BLaER1 (cell line): ENCODE measurements around the gene OSTN.
"Not testable (repeated sequence)": the region's sequence is repeated elsewhere in the genome, so short reads cannot be mapped to it uniquely, and the experiment has no call there.

Source experiments
- H3K27ac ChIP-seq: shearing (Covaris generic); formaldehyde crosslinking; 2 replicates; pipeline ENCODE4 v1.8.1; 2022
- H3K27me3 ChIP-seq: shearing (Covaris generic); formaldehyde crosslinking; 2 replicates; pipeline ENCODE4 v1.8.1; 2022
- H3K36me3 ChIP-seq: shearing (Covaris generic); formaldehyde crosslinking; 2 replicates; pipeline ENCODE4 v1.8.1; 2022
- H3K4me1 ChIP-seq: shearing (Covaris generic); formaldehyde crosslinking; 2 replicates; pipeline ENCODE4 v1.8.1; 2022
- H3K4me2 ChIP-seq: shearing (Covaris generic); formaldehyde crosslinking; 2 replicates; pipeline ENCODE4 v1.8.1; 2022
- H3K4me3 ChIP-seq: shearing (Covaris generic); formaldehyde crosslinking; 2 replicates; pipeline ENCODE4 v1.8.1; 2022
- H3K9ac ChIP-seq: shearing (Covaris generic); formaldehyde crosslinking; 2 replicates; pipeline ENCODE4 v1.8.1; 2022
- H3K9me3 ChIP-seq: shearing (Covaris generic); formaldehyde crosslinking; 2 replicates; pipeline ENCODE4 v1.8.1; 2022
- H4K20me1 ChIP-seq: shearing (Covaris generic); formaldehyde crosslinking; 2 replicates; pipeline ENCODE4 v1.8.1; 2022
- Cebpa-rat ChIP-seq: shearing (Covaris generic); IDR thresholded peaks from 2 replicates; pipeline ENCODE4 v1.8.1; 2022

The OSTN gene

GRCh38 chr3:191260431-191261303, 61.6 kb downstream of the OSTN start:
- no peak for TF ChIP-seq Cebpa-rat
- Histone ChIP-seq H3K27me3 (no peaks in the 10 kb centered on the region), H3K27ac (no peak overlapping the region), H3K9me3 (no peaks in the 10 kb centered on the region), H3K4me3 (no peak overlapping the region), H3K36me3 (no peaks in the 10 kb centered on the region), H3K4me1 (peaks cover 9% of the 10 kb centered on the region), H4K20me1 (no peaks in the 10 kb centered on the region), H3K4me2 (no peak overlapping the region), H3K9ac (no peak overlapping the region)

- no peak overlapping the region for H3K27ac ChIP-seq
- peaks cover 9% of the 10 kb centered on the region for H3K4me1 ChIP-seq
- H3K36me3 ChIP-seq = no peaks in the 10 kb centered on the region
- no peaks in the 10 kb centered on the region for H4K20me1 ChIP-seq
- no peaks in the 10 kb centered on the region for H3K9me3 ChIP-seq
- no peak overlapping the region for H3K4me2 ChIP-seq
- no peaks in the 10 kb centered on the region for H3K27me3 ChIP-seq
- H3K4me3 ChIP-seq = no peak overlapping the region
- H3K9ac ChIP-seq = no peak overlapping the region
- TF ChIP-seq Cebpa-rat = no peak
Observed at GRCh38 chr3:191261304-191261638, 62.2 kb downstream of the OSTN start.

GRCh38 chr3:191262650-191263049, 63.6 kb downstream of the OSTN start:
- H3K9ac ChIP-seq = no peak overlapping the region
- no peaks in the 10 kb centered on the region for H4K20me1 ChIP-seq
- H3K4me2 ChIP-seq = no peak overlapping the region
- peaks cover 9% of the 10 kb centered on the region for H3K4me1 ChIP-seq
- TF ChIP-seq Cebpa-rat = no peak
- no peaks in the 10 kb centered on the region for H3K27me3 ChIP-seq
- no peaks in the 10 kb centered on the region for H3K9me3 ChIP-seq
- H3K27ac ChIP-seq = no peak overlapping the region
- no peak overlapping the region for H3K4me3 ChIP-seq
- H3K36me3 ChIP-seq = no peaks in the 10 kb centered on the region

- Histone ChIP-seq H3K9ac (no peak overlapping the region), H3K4me3 (no peak overlapping the region), H3K4me2 (no peak overlapping the region), H3K27ac (no peak overlapping the region), H3K4me1 (peaks cover 9% of the 10 kb centered on the region), H4K20me1 (no peaks in the 10 kb centered on the region), H3K36me3 (no peaks in the 10 kb centered on the region), H3K27me3 (no peaks in the 10 kb centered on the region), H3K9me3 (no peaks in the 10 kb centered on the region)
- TF ChIP-seq Cebpa-rat = no peak
Observed at GRCh38 chr3:191263365-191263764, 64.3 kb downstream of the OSTN start.

- Histone ChIP-seq H3K27ac (no peak overlapping the region), H3K9me3 (no peaks in the 10 kb centered on the region), H3K4me2 (no peak overlapping the region), H4K20me1 (no peaks in the 10 kb centered on the region), H3K36me3 (no peaks in the 10 kb centered on the region), H3K4me1 (peaks cover 6% of the 10 kb centered on the region), H3K4me3 (no peak overlapping the region), H3K27me3 (no peaks in the 10 kb centered on the region), H3K9ac (no peak overlapping the region)
- TF ChIP-seq Cebpa-rat = no peak
Observed at GRCh38 chr3:191263850-191264249, 64.8 kb downstream of the OSTN start.

GRCh38 chr3:191268737-191269136, 69.7 kb downstream of the OSTN start:
- H3K27me3 ChIP-seq = no peaks in the 10 kb centered on the region
- H3K9me3 ChIP-seq = peaks cover 4% of the 10 kb centered on the region; the same call in 1 of the 2 replicates
- TF ChIP-seq Cebpa-rat = no peak
- H3K27ac ChIP-seq = no peak overlapping the region
- no peaks in the 10 kb centered on the region for H3K4me1 ChIP-seq
- H3K4me3 ChIP-seq = no peak overlapping the region
- H3K4me2 ChIP-seq = no peak overlapping the region
- no peaks in the 10 kb centered on the region for H3K36me3 ChIP-seq
- no peak overlapping the region for H3K9ac ChIP-seq
- H4K20me1 ChIP-seq = no peaks in the 10 kb centered on the region

- Histone ChIP-seq H3K4me3 (no peak overlapping the region), H3K36me3 (no peaks in the 10 kb centered on the region), H3K27ac (no peak overlapping the region), H4K20me1 (no peaks in the 10 kb centered on the region), H3K9ac (no peak overlapping the region), H3K4me1 (no peaks in the 10 kb centered on the region), H3K27me3 (no peaks in the 10 kb centered on the region), H3K9me3 (peaks cover 4% of the 10 kb centered on the region; the same call in 1 of the 2 replicates), H3K4me2 (no peak overlapping the region)
- TF ChIP-seq Cebpa-rat = no peak
Observed at GRCh38 chr3:191269289-191270085, 70.4 kb downstream of the OSTN start.

- not testable (repeated sequence) for H3K9ac ChIP-seq, H3K4me3 ChIP-seq, H3K36me3 ChIP-seq, H3K27ac ChIP-seq, H3K4me1 ChIP-seq, H4K20me1 ChIP-seq, H3K9me3 ChIP-seq, H3K27me3 ChIP-seq, H3K4me2 ChIP-seq
Observed at GRCh38 chr3:191275244-191275643, 76.2 kb downstream of the OSTN start.

GRCh38 chr3:191275751-191276150, 76.7 kb downstream of the OSTN start:
- no peaks in the 10 kb centered on the region for H3K27me3 ChIP-seq
- no peak overlapping the region for H3K9ac ChIP-seq
- no peak overlapping the region for H3K4me3 ChIP-seq
- H4K20me1 ChIP-seq = no peaks in the 10 kb centered on the region
- no peak for TF ChIP-seq Cebpa-rat
- H3K4me1 ChIP-seq = no peaks in the 10 kb centered on the region
- no peak overlapping the region for H3K4me2 ChIP-seq
- H3K36me3 ChIP-seq = no peaks in the 10 kb centered on the region
- H3K27ac ChIP-seq = no peak overlapping the region
- H3K9me3 ChIP-seq = peaks cover 4% of the 10 kb centered on the region; the same call in 1 of the 2 replicates

- Histone ChIP-seq H3K9ac (no peak overlapping the region), H3K4me3 (no peak overlapping the region)
- no peak for TF ChIP-seq Cebpa-rat
Observed at GRCh38 chr3:191280111-191280510, 81.1 kb downstream of the OSTN start.

More at GRCh38 chr3:191280111-191280510, 81.1 kb downstream of the OSTN start:
- Histone ChIP-seq H3K27me3 (no peaks in the 10 kb centered on the region), H3K9me3 (no peaks in the 10 kb centered on the region), H3K4me2 (no peak overlapping the region), H3K36me3 (no peaks in the 10 kb centered on the region), H4K20me1 (no peaks in the 10 kb centered on the region), H3K27ac (no peak overlapping the region), H3K4me1 (no peaks in the 10 kb centered on the region)
